Activated CD4-positive, alpha-beta T cell treated with anti-CD3 and anti-CD28 coated beads, Interleukin-2, amount 50 U/mL, for 16 hours (primary cell): ENCODE measurements around the gene LCORL.

ENCODE experiments used
- DNase-seq: peaks from one replicate; pipeline ENCODE4 v3.0.0-alpha.2; 2020

The LCORL gene

DNA sequence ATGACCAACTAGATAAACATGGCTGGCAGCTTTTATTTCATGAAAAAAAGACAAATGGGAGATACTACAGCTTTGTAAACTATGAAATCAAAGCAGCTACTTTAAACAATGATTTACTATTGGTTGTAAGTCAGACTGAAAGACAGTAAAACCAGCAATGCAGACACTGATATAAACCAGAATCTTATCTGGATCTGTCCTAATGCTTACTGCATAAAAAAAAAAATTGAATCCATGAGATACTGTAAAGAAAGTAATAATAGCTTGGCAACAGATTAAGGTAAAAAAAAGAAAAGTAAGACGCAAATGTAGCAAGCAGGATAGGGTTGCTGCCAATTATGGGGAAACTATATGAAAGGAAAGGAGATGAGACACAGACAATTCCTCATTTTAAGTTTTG lies 7.3 kb downstream of the LCORL start:
- DNase-seq: no peak

DNA sequence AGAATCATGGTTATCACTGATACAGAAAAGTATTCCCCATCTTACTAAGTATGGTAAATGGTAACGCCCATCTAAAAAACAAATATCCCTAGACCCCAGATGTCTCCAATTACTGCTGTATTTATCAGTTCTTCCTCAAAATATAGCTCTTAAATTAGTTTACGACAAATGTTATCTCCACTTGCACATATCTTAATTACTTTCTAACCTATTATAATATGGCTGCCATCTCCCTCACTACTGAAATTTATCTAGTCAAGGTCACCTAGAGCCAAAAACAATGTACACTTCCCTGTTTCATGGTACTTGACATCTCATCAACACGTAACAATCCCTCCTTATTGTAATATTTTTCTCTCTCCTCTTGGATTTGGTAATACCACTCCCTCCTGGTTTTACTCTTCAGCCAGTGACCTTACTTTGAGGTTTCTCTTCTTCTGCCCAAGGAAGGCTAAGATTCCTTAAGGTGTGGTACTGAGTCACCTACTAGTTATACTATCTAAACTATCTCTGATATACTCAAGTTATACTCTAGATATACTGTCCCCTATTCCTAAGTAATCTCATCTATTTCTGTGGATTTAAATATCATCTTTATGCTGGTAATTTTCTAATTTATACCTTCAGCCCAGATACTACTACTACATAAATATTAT lies 8.6 kb downstream of the LCORL start:
- no peak for DNase-seq

DNA sequence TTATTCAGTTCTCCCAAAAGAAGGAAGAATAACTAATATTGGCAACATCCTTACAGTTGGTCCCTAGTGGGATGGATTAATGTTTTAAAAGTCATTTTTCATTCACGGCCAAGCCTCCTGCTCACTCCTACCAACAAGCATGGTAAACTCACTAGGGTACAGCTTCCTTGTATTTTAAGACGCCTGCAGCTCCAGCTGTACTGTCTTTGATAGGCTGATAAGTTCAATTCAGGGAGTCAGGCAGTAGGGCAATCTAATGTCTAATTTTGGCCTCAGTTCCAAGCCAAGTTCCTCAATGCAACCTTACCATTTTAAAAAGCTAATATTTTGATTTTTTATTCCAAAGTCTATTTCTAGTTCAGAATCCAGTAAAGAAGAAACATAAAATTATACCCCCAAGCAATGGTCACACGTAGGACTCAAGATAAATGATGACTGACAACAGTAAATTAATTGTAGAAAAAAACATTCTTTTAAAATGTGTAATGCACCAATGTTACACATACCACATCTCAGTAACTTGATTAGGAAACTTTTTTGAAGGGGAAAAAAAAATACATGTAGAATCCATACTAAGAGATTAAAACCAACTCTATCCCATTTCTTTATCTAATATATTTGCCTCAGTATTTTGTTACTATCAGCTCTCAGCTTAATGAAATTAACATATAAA lies 9.3 kb downstream of the LCORL start:
- no peak for DNase-seq

DNA sequence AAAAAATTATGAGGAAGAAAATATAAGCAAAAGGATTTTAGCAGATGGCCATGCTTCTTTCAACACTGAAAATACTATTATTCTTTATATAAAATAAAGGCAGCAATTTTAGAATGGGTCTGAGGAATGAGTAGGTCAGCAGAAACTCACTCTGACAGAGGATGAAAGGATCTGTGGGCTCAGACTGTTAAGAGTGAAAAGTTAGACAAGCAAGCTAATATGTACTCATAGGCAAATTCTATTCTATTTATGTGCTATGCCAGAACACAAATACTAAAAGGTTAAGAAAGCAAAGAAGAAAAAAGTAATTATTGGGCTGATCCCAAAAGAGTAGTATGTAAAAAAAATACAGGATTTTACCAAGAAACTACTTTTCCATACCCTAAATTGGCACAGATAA lies 13.9 kb downstream of the LCORL start:
- no peak for DNase-seq

DNA sequence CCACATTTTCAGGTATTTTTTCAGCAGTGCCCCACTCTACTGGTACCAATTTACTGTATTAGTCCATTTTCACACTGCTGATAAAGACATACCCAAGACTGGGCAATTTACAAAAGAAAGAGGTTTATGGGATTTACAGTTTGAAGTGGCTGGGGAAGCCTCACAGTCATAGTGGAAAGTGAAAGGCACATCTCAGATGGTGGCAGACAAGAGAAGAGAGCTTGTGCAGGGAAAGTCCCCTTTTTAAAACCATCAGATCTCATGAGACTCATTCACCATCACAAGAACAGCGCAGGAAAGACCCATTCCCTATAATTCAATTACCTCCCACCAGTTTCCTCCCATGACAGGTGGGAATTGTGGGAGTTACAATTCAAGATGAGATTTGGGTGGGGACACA lies 15.1 kb downstream of the LCORL start:
- peak; percentile 35 for DNase-seq

DNA sequence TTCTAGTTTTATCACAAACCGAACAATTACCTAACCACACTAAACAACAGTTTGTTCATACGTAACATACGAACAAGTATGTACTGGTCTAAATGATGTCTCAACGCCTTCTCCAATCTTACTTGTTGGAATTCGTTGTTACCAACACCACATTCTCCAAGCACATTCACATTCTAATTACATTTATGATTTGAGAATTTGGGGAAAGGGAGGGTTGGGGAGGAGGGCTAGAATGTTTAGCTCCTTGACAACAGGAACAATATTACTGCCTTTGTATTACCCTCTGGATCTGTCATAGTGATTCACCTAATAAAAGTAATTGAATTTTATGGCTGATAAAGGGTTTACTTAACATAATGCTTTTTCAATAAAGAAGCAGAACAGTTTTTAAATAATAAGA lies 24.4 kb downstream of the LCORL start:
- no peak for DNase-seq

DNA sequence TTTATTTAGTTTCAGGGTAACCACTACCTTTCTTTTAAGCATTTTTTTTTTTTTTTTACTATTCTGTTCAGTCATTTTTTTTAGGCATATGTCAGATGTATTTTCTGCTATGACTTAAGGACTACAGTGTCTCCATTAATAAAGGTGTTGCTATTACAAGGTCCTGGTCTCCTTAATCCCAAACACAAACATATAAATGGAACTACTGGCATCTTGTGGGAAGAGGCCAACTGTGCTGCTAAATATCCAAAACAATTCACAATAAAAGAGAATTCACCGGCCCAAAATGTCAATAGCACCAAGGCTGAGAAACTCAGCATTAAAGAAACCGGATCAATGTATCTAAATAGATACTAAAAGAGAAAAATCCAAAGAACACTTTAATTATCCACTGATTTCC lies 26.4 kb downstream of the LCORL start:
- DNase-seq: no peak

DNA sequence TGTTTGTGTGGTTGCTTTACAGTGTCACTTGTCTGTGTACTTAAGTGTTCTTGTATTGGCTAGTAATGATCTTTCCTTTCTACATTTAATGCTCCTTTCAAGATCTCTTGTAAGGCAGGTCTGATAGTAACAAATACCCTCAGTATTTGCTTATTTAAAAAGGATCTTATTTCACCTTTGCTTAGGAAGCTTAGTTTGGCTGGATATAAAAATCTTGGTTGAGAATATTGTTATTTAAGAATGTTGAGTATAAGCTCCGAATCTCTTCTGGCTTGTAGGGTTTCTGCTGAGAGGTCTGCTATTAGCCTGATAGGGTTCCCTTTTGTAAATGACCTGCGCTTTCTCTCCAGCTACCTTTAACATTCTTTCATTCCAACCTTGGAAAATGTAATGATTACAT lies 35.7 kb downstream of the LCORL start:
- DNase-seq: no peak

DNA sequence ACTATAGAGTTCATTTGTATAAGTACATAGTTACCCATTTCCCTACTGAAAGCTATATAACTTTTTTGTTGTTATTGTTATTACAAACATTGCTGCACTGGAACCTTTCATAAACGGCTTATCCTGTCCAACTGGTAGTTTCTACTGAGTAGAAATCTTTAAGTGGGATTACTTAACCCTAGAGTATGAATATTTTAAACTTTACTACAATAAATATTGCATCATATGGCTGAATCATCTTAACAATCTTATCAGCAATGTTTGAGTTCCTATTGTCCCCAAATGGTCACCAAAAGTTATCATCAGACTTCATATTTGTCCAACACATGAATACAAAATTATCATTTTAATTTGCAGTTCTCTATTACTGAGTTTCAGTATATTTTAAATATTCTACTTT lies 40.5 kb downstream of the LCORL start:
- no peak for DNase-seq

DNA sequence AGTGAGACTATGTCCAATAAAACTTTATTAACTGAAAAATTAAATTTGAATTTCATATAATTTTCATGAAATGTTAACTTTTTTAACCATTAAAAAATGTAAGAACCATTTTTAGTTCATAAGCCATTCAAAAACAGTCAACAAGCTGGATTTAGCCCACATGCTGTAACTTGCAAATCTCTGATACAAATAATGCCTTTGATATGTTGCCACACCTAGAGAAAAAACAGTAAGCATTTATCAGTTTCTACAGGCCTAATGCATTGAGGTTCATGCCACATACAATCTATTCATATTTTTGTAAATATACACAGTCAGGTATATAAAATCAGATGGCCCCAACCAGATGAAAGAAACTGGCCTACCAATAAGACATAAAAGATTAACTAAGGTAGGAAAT lies 52.8 kb downstream of the LCORL start:
- no peak for DNase-seq

DNA sequence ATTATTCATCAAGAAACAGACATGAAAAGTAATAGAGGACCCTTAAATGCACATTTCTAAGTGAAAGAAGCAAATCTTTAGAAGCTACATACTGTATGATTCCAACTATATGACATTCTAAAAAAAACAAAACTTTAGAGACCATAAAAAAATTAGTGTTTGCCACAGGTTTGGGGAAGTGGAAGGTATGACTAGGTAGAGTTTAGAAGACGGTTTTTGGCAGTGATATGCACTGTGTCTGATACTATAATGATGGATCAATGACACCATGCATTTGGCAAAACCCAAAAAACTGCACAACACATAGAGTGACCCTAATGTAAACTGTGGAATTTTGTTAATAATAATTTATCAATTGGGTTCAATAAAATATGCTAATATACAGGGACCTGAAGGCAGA lies 54.5 kb downstream of the LCORL start:
- no peak for DNase-seq

DNA sequence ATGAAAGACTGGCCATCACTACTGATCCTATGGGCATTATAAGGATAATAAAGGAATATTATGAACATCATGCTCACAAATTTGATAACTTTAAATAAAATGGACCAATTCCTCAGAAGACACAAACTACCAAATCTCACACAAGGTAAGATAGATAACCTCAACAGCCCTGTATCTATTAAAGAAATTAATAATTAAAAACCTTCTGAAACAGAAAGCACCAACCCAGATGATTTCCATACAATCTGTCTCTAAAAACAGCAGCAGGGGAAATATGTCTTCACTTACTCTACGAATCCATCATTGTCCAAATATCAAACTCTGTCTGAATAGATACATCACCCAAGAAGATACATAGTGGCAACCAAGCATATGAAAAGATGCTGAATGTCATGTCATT lies 55.2 kb downstream of the LCORL start:
- no peak for DNase-seq

DNA sequence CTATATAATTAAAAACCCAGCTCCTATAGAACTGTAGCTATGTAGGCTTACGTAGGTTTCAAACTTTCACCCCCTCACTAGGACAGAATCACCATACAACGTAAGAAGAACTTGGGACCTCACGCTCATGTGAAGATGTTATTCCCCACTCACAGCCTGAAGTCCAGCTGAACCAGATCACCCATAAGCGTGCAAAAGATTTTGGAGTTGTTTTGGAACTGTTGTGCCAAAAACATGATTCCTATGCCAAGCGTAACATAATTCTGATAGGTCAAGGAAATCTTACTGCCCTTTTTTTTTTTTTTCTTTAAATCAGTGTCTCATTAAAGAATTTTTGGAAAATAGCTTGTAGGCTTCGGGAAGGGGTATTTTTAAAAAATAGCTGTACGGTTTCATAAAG lies 57.0 kb downstream of the LCORL start:
- no peak for DNase-seq

DNA sequence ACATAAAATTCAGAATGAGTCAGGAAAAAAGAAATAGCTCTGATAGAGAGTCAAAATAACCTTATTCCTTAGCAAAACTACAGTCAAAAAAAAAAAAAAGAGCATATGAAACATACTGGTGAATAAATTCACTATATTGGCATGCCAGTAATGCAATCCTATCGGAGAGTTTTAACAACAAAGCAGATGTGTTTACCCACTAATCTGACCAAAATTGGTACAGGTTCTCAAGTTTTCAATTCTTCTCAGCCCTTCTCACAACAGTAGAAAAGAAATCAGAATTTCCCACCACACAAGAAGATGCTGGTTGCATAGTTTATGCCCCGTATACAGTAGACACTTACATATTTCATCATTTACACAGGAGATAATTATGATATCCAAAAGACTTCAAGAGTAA lies 59.4 kb downstream of the LCORL start:
- DNase-seq: no peak

DNA sequence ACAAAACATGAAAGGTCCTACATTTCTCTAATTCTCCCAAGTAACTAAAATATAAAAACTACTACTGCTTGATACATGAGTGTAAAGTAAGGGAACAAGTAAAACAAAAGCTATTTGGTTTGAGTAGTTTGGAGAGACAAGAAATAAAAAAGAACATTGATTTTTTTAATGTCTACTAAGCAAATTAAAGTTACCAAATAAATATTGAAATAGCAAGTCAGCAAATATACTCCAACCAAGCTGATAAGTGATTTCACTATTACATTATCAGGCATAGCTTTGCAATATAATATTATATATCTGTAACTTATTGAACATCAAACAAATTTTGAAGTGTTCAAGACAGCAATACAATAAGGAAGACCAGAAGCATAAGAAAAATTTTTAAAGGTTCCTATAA lies 60.3 kb downstream of the LCORL start:
- no peak for DNase-seq

DNA sequence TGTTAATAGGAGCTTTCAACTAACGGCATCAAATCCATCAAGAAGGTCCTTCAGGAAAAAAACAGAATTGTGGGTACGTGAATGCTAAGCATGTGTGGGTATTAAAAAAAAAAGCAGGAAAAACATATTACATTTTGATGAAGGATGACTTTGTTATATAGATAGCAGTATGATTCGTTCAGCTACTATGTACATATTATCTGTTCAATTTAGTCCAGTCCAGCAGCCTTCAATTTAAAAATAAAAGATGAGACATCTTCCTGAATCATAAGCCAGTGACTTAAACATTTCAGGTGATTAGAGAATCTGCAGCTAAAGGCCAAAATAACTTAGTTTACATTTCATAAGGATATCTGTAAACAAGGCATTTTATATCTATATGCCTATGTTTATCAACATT lies 63.4 kb downstream of the LCORL start:
- DNase-seq: no peak

DNA sequence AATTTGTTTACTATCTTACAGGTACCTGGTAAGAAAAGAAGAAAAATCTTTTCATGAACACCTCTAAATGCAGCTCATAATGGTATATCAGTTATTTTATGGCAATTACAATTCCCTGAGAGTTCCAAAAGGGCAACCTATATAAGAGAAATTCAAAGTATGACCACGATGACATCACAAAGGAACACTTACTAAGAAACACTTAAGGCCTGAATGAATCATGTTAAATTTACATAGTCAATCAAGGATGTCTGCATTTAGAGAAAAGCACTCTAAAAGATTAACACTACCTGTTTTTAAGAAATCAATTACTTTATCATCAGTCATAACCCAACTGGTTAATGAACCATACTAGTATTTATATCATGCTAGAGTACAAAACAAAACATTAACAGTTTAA lies 63.9 kb downstream of the LCORL start:
- DNase-seq: no peak

DNA sequence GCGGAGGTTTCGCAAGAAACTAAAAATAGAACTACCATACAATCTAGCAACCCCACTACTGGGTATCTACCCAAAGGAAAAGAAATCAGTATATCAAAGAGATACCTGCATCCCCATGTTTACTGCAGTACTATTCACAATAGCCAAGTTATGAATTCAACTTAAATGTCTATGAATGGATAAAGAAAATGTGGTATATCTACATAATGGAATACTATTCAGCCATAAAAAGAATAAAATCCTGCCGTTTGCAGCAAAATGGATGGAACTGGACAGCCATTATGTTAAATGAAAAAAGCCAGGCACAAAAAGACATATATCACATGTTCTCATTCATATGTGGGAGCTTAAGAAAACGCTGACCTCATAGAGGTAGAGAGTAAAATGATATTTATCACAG lies 65.3 kb downstream of the LCORL start:
- no peak for DNase-seq

DNA sequence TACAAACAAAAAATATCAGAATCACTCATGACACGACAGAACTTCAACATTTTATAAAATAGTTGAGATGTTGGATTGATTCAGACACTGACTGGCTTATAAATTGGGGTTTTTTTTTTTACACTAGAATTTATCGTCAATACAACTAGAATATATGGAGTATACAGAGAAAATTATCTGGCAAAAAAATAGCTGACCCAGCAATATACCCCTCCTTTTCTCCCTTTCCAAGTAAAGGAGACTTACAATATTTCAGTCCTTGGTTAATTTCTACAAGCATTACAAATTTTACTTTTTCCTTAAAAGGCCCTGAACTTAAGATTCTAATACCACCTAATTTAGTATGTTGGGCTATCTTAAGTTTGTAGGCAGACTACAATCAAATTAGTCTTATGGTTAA lies 76.3 kb downstream of the LCORL start:
- DNase-seq: no peak

DNA sequence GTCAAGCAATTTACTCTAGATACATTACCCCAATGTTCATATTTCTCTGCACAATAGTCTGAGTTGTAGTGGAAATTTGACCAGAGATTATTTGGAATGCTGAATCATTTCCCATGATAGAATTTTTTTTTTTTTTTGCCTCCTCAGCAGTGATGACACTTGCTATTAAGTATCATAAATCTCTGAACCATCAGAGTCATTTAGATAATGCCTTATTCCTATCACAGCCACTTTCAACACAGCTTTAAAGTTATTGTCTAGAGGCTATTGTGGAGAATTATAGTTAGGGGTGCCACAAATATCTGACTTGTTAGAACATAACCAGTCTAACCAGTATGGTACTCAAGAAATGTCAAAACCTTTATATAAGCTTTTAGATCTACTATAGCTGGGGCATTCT lies 79.8 kb downstream of the LCORL start:
- DNase-seq: no peak

DNA sequence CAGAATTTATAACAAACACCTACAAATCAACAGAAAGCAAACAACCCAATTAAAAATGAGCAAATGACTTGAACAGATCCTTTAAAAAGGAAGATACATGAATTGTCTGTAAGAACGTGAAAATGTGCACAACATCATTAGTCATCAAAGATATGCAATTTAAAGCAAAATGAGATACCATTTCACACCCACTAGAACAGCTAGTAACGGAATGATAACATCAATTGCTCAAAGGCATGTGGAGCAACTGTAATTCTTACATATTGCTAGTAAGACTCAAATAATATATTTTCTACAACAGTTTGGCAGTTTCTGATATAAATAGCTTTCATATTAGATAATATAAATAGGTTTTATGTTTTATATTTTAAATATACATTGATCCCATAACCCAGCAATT lies 82.5 kb downstream of the LCORL start:
- DNase-seq: no peak

DNA sequence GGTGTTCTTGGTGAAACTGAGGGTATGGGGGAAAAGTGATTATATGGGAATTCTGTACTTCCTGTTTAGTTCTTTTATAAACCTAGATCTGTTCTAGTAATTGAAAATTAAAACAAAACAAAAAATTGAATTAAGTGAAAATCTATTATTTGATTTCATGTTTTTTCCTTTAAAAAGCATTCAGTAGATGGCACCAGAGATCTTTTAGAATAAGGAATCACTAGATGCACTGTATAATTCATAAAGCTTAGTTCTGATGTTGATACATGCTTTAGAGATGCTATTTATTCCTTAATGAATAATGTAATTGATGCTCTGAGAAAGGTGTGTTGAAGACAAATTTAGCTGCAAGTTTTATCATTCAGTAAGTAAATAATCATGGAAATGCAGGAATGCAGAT lies 87.3 kb downstream of the LCORL start:
- no peak for DNase-seq

DNA sequence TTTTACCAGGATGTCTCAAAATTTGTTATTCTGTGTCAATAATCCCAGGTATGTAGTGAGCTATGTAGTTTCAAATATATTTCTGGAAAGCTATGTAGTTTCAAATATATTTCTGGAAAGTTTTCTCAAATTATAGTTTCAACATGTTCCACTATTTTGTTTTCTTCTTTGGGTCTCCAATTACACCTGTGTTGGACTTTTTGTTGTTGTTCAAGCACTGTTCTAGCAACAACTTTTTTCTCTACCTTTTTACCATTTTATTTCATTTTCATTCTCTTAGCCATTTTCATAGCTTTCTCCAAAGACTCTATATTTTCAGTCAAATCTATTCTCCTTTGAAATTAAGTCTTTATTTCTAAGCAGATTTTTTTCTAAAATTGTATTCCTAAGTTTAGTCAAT lies 88.4 kb downstream of the LCORL start:
- no peak for DNase-seq

DNA sequence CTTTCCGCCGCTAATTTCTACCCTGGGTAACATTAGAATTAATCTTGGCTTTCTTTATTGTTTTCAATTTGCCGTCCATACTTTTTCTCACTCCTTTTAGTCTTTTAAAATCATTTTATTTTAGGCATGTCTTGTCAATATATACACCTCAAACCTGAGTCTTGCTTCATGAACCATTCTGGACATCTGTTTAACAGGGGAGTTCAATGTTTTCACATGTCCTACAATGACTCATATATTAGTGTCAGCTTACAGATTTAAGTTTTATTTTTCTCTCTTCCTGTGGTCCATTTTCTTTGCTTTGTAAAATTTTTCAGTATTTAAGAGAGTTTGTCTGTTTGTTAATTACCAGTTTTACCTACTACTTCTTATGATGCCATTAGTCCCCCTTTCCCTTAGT lies 89.5 kb downstream of the LCORL start:
- no peak for DNase-seq

DNA sequence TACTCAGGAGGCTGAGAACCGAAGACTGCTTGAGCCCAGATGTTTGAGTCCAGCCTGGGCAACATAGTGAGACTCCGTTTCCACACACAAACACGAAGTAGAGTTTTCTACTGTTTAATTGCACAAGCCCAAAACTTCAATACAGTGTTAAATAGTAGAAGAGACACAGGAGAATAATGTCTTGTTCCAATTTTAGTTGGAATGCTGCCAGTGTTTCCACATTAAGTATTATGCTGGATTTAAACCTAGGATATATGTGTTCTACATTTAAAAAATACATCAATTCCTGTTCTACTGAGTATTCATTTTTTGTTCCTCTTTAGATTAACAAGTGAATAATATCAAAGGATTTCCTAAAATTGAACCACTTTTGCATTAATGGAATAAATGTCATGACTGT lies 91.3 kb downstream of the LCORL start:
- DNase-seq: no peak
